ENCODE measurements around the gene NFIA.
A peak's percentile ranks its signal among the peaks of the same experiment; 100 is the strongest.

NFIA gene

GRCh38 chr1:61295818-61296537, 213.6 kb downstream of the NFIA start:
- H3K9me3 Mint-ChIP-seq: no peaks in the 10 kb centered on the region
- H3K4me3 Mint-ChIP-seq: no peak overlapping the region
- peaks cover 10% of the 10 kb centered on the region for H3K36me3 Mint-ChIP-seq (ENCODE audit: low read depth)
- peaks cover 6% of the 10 kb centered on the region for H3K4me1 Mint-ChIP-seq
- H3K27me3 Mint-ChIP-seq (ENCODE audit: low read depth): no peaks in the 10 kb centered on the region
- no peak for TF ChIP-seq CTCF (IDR thresholded peaks at IDR 0.05; ENCODE audit: unreplicated experiment in 3 of 3)
- H3K27ac Mint-ChIP-seq: no peak overlapping the region

GRCh38 chr1:61297887-61298286, 215.5 kb downstream of the NFIA start:
- Mint-ChIP-seq H3K4me3 (no peak overlapping the region), H3K4me1 (peaks cover 14% of the 10 kb centered on the region), H3K36me3 (ENCODE audit: low read depth) (peaks cover 7% of the 10 kb centered on the region), H3K9me3 (no peaks in the 10 kb centered on the region), H3K27ac (no peak overlapping the region), H3K27me3 (ENCODE audit: low read depth) (no peaks in the 10 kb centered on the region)
- no peak for TF ChIP-seq CTCF (IDR thresholded peaks at IDR 0.05; ENCODE audit: unreplicated experiment in 3 of 3)

- Mint-ChIP-seq H3K4me3 (no peak overlapping the region), H3K27ac (peak overlapping the region in 1 of 3 experiments; percentile 29), H3K4me1 (peaks cover 14% of the 10 kb centered on the region), H3K27me3 (ENCODE audit: low read depth) (no peaks in the 10 kb centered on the region), H3K36me3 (ENCODE audit: low read depth) (peaks cover 7% of the 10 kb centered on the region), H3K9me3 (no peaks in the 10 kb centered on the region)
- no peak for TF ChIP-seq CTCF (IDR thresholded peaks at IDR 0.05; ENCODE audit: unreplicated experiment in 3 of 3)
Measured at GRCh38 chr1:61299463-61299862, 217.1 kb downstream of the NFIA start.

- peaks cover 7% of the 10 kb centered on the region for H3K36me3 Mint-ChIP-seq (ENCODE audit: low read depth)
- no peaks in the 10 kb centered on the region for H3K9me3 Mint-ChIP-seq
- H3K27me3 Mint-ChIP-seq (ENCODE audit: low read depth): no peaks in the 10 kb centered on the region
- H3K4me1 Mint-ChIP-seq: peaks cover 14% of the 10 kb centered on the region
- TF ChIP-seq CTCF (IDR thresholded peaks at IDR 0.05; ENCODE audit: unreplicated experiment in 3 of 3): no peak
- no peak overlapping the region for H3K27ac Mint-ChIP-seq
- no peak overlapping the region for H3K4me3 Mint-ChIP-seq
Measured at GRCh38 chr1:61300899-61301298, 218.5 kb downstream of the NFIA start.

- Mint-ChIP-seq H3K9me3 (no peaks in the 10 kb centered on the region), H3K27ac (peak overlapping the region in 2 of 3 experiments; percentile 37 to 56), H3K4me1 (peaks cover 19% of the 10 kb centered on the region), H3K36me3 (ENCODE audit: low read depth) (peaks cover 10% of the 10 kb centered on the region), H3K4me3 (no peak overlapping the region), H3K27me3 (ENCODE audit: low read depth) (no peaks in the 10 kb centered on the region)
- TF ChIP-seq CTCF (IDR thresholded peaks at IDR 0.05; ENCODE audit: unreplicated experiment in 3 of 3): no peak
Measured at GRCh38 chr1:61301824-61302657, 219.7 kb downstream of the NFIA start.

Measured in nephron (organoid).